ENCODE measurements around the gene PI4KA.
"Not testable (repeated sequence)": the region's sequence is repeated elsewhere in the genome, so short reads cannot be mapped to it uniquely, and the experiment has no call there.

The PI4KA gene

DNA sequence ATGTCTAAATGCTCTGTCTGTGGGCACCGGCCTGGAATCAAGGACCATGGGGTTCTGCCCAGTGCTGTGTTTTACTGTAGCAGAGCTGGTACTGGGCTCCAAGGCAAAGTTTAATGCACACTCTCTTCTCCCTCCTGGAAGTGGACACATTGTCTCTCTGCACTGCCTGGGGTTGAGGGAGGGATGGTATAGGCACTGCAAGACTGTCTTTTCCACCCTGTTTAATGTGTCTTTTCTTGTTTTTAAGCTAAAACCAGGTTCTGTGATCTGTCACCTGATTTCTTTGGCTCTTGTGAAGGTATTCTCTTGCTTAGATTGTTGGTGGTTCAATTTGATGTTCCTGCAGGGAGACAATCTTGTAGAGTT lies 194.0 kb downstream of the PI4KA start:
- no peak for DNase-seq (ENCODE audit: low spot score)

DNA sequence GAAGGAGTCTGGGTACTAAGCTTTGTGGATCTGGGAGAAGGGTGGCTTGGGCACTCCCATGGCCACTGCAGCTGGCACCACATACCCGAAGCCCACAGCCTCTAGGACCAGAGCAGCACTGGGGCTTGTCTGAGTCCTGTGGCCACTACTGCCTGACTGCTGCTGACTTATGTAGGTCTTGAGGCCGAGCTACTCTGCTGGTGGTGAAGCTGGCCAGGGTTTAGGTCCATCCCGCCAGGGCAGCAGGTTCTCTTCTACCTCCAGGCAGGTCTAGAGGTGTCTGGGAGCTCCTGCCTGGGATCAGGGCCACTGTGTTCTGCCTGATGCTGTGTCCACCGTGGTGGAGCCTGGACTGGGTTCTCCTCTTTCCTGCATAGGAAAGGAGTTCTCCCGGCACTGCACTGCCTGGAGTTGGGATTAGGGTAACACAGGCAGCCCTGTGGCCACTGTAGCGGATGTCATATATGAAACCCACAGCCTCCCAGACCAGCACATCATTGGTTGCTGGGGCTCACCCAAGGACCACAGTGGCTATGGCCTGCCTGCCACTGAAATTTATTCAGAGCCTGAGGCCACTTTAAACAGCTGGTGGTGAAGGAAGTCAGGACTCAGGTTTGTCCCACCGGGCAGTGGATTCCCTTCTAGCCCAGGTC lies 194.5 kb downstream of the PI4KA start:
- no peak for DNase-seq (ENCODE audit: low spot score)

DNA sequence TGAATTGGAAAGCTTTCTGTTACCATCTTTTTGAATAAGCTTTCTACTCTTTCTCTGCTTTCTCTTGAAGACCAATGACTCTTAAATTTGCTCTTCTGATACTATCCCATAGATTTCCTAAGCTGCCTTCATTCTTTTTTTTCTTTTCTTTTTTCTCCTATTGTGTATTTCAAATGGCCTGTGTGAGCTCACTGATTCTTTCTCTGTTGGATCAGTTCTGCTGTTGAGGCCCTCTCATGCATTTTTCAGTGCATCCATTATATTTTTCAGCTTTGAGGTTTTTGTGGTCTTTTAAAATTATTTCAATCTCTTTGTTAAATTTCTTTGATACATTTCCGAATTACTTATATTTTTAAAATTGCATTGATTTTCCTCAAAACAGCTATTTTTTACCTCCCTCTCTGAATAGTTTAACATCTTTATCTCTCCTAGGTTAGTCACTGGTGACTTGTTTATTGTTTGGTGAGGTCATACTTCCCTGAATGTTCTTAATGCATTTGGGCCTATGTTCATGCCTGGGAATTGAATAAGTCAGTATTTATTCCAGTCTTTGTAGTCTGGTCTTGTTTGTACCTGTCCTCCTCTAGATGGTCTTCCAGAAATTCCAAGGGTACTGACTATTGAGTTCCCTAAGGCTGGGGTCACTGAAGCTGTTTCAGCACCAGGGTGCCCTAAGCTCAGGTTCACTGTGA lies 195.3 kb downstream of the PI4KA start:
- no peak for DNase-seq (ENCODE audit: low spot score)

DNA sequence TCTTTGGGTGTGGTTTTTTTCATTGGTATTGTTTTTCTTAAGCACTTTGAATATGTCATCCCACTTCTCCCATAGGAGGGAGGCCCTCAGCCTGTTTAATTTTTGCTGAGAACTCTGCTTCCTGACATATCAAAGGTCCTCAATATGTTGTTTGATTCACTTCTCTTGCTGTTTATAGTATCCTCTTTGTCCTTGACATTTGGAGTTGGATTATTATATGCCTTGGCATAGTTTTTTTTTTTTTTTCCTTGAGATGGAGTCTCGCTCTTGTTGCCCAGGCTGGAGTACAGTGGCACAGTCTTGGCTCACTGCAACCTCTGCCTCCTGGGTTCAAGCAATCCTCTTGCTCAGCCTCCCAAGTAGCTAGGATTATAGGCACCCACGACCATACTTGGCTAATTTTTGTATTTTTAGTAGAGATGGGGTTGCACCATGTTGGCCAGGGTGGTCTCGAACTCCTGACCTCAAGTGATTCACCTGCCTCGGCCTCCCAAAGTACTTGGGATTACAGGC lies 196.0 kb downstream of the PI4KA start:
- DNase-seq (ENCODE audit: low spot score), result not testable (repeated sequence)

- DNase-seq (ENCODE audit: low spot score), result no peak
These were observed 197.1 kb downstream of the PI4KA start for GRCh38 chr22:20661473-20661872.

GRCh38 chr22:20660441-20661054 lies 198.1 kb downstream of the PI4KA start:
- no peak for DNase-seq (ENCODE audit: low spot score)

DNA sequence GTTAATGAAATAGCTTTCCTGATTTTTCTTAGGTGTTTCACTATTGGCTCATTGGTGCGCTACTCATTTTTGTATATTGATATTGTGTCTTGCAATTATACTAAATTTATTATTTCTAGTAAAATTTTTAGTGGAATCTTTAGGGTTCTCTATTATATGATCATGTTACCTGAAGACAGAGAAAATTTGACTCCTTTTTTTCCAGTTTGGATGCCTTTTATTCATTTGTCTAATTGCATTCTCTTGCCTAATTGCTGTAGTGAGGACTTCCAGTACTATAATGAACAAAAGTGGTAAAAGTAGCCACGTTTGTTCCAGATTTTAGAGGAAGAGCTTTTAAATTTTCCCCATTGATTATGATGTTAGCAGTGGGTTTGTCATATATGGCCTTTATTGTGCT lies 198.7 kb downstream of the PI4KA start:
- no peak for DNase-seq (ENCODE audit: low spot score)

- no peak for DNase-seq (ENCODE audit: low spot score)
These were observed 199.4 kb downstream of the PI4KA start for GRCh38 chr22:20659258-20659657.

- no peak for DNase-seq (ENCODE audit: low spot score)
These were observed 200.0 kb downstream of the PI4KA start for GRCh38 chr22:20658433-20659222.

- no peak for DNase-seq (ENCODE audit: low spot score)
These were observed 200.6 kb downstream of the PI4KA start for GRCh38 chr22:20657963-20658362.
